ENCODE results near the gene FAP.

Gene FAP

DNA sequence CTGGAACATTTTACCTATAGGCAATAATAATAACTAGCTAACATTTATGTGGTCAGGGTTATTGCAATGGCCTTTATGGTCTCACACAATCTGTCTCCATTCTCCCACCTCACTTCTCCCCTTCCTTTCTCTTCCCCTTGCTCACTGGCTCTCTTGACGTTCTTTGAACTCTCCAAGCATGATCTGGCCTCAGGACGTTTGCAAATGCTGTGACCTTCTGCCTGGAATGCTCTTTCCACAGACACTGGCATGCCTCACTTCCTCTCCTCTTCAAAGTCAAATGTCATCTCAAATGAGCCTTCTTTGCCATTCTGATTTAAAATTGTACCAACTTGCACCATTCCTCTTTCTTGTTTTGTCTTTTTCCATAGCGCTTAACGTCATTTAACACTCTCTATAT lies 65.9 kb downstream of the FAP start (continued):
- no peak for TF ChIP-seq ESRRG (CRISPR knock-in tag; IDR thresholded peaks at IDR 0.05)

- TF ChIP-seq ZC3H10 (CRISPR knock-in tag; IDR thresholded peaks at IDR 0.05) (no peak), CREB5 (CRISPR knock-in tag; IDR thresholded peaks at IDR 0.05; ENCODE audit: low read depth) (no peak), ZNF8 (CRISPR knock-in tag; IDR thresholded peaks at IDR 0.05) (no peak), TCF4 (CRISPR knock-in tag; IDR thresholded peaks at IDR 0.05; ENCODE audit: borderline replicate concordance) (no peak), ISL1 (CRISPR knock-in tag; IDR thresholded peaks at IDR 0.05) (no peak), GLIS3 (CRISPR knock-in tag; IDR thresholded peaks at IDR 0.05) (no peak), CSDC2 (CRISPR knock-in tag; IDR thresholded peaks at IDR 0.05) (no peak), PPARA (CRISPR knock-in tag; IDR thresholded peaks at IDR 0.05; ENCODE audit: borderline replicate concordance) (no peak)
- TF ChIP-seq, protein P1, sequence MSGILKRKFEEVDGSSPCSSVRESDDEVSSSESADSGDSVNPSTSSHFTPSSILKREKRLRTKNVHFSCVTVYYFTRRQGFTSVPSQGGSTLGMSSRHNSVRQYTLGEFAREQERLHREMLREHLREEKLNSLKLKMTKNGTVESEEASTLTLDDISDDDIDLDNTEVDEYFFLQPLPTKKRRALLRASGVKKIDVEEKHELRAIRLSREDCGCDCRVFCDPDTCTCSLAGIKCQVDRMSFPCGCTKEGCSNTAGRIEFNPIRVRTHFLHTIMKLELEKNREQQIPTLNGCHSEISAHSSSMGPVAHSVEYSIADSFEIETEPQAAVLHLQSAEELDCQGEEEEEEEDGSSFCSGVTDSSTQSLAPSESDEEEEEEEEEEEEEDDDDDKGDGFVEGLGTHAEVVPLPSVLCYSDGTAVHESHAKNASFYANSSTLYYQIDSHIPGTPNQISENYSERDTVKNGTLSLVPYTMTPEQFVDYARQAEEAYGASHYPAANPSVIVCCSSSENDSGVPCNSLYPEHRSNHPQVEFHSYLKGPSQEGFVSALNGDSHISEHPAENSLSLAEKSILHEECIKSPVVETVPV (CRISPR knock-in tag; IDR thresholded peaks at IDR 0.05): no peak
- ATAC-seq: no peak
Measured at GRCh38 chr2:162175714-162176113, 67.5 kb downstream of the FAP start.

- no peak for TF ChIP-seq ZFP3 (CRISPR knock-in tag; IDR thresholded peaks at IDR 0.05)
- no peak for TF ChIP-seq PATZ1 (CRISPR knock-in tag; IDR thresholded peaks at IDR 0.05; ENCODE audit: borderline replicate concordance)
- TF ChIP-seq SNAI2 (CRISPR knock-in tag; IDR thresholded peaks at IDR 0.05): no peak
- TF ChIP-seq ISL1 (CRISPR knock-in tag; IDR thresholded peaks at IDR 0.05): no peak
- no peak for TF ChIP-seq TSHZ2 (CRISPR knock-in tag; IDR thresholded peaks at IDR 0.05)
- TF ChIP-seq OSR1 (CRISPR knock-in tag; IDR thresholded peaks at IDR 0.05): no peak
- no peak for TF ChIP-seq ESRRG (CRISPR knock-in tag; IDR thresholded peaks at IDR 0.05)
- TF ChIP-seq ZNF70 (CRISPR knock-in tag; IDR thresholded peaks at IDR 0.05): no peak
- no peak for TF ChIP-seq ZC3H10 (CRISPR knock-in tag; IDR thresholded peaks at IDR 0.05)
- TF ChIP-seq TOX (CRISPR knock-in tag; IDR thresholded peaks at IDR 0.05; ENCODE audit: borderline replicate concordance): no peak
- no peak for ATAC-seq
Measured at GRCh38 chr2:162174746-162175145, 68.5 kb downstream of the FAP start.

GRCh38 chr2:162172802-162173370 lies 70.4 kb downstream of the FAP start:
- ATAC-seq: no peak
- TF ChIP-seq ZC3H10 (CRISPR knock-in tag; IDR thresholded peaks at IDR 0.05) (no peak), ESRRG (CRISPR knock-in tag; IDR thresholded peaks at IDR 0.05) (no peak)

DNA sequence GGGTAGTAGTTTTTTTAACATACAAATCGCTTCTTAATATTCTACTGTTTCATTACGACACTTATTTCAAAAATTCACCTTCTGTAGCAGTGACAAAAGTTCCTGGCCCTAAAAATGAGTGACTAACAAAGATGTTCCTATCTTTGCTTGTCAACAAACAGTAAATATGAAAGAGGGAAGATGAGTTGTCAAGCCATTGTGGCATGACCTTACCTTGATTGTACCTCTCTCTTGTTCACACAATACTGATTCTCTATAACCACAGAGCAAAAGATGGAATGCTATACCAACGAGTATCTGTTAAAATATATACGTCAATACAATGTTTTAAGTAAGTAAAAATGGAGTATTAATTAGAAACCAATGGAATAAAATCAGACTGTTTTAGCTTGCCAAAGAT lies 76.5 kb downstream of the FAP start:
- TF ChIP-seq OSR1 (CRISPR knock-in tag; IDR thresholded peaks at IDR 0.05) (no peak), TCF4 (CRISPR knock-in tag; IDR thresholded peaks at IDR 0.05; ENCODE audit: borderline replicate concordance) (no peak), PPARA (CRISPR knock-in tag; IDR thresholded peaks at IDR 0.05; ENCODE audit: borderline replicate concordance) (no peak), RARB (CRISPR knock-in tag; IDR thresholded peaks at IDR 0.05) (no peak), ZFP3 (CRISPR knock-in tag; IDR thresholded peaks at IDR 0.05) (no peak), CREB5 (CRISPR knock-in tag; IDR thresholded peaks at IDR 0.05; ENCODE audit: low read depth) (no peak), BACH2 (CRISPR knock-in tag; IDR thresholded peaks at IDR 0.05; ENCODE audit: borderline replicate concordance) (no peak), POU6F1 (CRISPR knock-in tag; IDR thresholded peaks at IDR 0.05; ENCODE audit: borderline replicate concordance, low read depth) (no peak), ZNF8 (CRISPR knock-in tag; IDR thresholded peaks at IDR 0.05) (no peak), ZC3H10 (CRISPR knock-in tag; IDR thresholded peaks at IDR 0.05) (no peak)
- no peak for ATAC-seq

Measured in SK-N-SH treated with all-trans-retinoic acid at 6 μM for 48 hours (cell line).